LoVo (cell line): ENCODE data around the gene ANO5.

ENCODE experiments used
- DNase-seq: peaks from one replicate; pipeline ENCODE4 v3.0.0-alpha.2; 2016; ENCODE audit warnings: low spot score

ANO5 gene

DNA sequence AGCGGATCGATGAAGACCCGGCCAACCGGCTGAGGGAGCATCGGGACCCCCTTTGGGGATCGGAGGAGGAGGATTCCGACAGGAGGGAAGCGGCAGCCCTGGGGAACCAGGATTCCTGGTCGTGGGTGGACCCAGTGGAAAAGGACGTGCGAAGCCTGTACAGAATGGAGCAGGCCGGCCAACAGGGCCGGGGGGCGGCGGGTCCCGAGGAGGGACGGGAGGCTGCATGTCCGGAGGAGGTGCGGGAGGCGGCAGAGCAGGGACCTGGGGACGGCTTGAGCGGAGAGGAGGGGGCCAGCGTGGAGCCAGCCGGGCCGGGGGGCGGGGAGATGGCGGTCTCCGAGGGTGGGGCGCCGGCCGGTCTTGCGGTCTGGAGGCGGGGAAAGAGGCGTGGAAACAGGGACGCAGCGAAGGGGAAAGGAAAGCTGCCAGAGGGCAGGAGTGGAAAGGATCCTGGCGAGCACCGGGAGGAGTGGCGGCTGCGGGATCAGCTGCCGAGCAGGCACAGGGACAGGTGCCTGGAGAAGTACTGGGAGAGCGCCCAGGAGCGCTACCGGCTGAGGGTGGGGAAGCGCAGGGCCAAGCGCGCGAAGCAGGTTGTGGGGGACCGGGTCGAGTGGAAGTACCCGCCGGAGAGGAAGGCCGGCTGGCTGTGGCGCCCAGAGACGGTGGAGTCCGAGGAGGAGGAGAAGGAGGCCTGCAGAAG lies at the start of gene ANO5:
Gene ANO5, plus strand, starts transcription at position 444 of the 706 bp plus-strand sequence. CDS start 408 bp downstream, outside the sequence.
- DNase-seq: no peak

DNA sequence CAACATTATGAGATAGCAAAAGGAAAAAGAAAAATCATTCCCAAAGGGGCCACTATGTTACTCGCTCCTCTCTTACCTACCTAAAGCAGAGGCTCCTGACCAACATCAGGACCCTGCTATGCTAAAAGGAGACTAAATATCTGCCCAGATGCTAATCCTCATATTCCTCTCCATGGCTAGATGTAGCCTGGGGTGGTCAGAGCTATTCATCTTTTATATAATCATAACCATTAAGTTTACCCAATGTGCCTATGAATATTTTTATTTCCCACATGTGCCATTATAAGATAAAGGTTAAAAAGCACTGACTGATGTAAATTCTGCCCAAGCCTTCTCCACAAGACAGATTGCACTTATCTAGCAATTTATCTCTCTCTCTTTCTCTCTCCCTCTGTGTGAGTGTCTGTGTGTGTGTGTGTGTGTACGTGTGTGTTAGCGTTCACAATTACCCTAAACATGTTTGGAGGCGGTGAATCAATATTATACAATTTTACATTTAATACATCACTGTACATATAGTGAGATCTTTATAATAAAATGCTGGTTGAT lies 41.2 kb upstream of the ANO5 start:
- DNase-seq: no peak

DNA sequence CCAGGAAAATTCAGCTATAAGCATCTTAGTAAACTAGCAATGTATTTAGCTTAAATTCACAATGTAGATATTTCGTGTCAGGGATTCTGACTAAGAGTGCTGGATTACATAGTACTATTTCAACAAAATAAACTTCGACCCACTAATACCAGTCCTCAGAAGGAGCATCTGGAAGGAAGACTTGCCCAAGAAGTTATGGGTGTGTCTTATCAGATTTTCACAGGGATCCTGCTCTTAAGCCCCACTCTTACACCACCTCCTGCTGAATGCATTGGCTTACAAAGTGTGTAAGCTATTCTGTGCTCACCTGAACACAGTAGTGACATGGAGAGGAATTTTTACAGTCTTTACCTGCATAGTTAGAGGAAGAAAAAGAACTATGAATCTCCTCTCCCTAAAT lies 35.4 kb upstream of the ANO5 start:
- no peak for DNase-seq

GRCh38 chr11:22161489-22161888 lies 31.4 kb upstream of the ANO5 start:
- no peak for DNase-seq

DNA sequence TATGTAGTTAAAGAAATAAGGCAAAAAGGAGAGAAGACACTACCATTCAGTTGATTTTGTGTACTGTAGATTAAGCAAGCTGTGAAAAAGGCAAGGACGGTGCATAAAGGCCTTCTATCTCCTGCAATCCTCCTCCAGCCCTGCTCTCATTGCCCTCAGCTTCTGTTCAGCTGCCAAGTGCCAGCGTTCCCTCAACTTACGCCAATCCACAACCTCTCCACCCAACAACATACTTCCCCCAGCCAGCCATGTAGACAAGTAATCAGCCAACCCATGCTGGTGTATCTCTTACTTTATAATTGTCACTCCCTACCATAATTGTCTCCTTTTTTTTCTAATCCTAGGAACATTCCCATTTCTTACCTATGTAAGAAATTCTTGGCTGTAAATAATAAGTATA lies 30.1 kb upstream of the ANO5 start:
- DNase-seq: no peak

GRCh38 chr11:22163394-22163797 lies 29.5 kb upstream of the ANO5 start:
- DNase-seq: no peak

DNA sequence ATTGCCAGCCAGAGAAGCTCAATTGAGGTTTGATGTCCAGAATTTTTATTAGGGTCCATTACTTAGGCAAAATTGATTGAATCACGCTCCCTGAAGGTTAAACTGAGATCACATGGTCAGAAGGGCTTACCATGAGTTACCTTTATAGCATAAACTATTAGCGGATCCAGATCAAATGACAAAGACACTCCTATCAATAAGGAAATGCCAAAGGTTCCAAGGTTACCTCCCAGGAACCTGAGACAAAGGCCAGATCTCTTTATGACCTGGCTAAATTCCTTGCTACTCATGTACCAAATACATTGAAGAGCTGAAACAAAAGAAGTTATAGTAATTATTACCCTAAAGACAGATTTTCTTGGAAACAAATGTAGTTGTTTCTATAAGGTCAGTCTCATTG lies 27.8 kb upstream of the ANO5 start:
- no peak for DNase-seq

DNA sequence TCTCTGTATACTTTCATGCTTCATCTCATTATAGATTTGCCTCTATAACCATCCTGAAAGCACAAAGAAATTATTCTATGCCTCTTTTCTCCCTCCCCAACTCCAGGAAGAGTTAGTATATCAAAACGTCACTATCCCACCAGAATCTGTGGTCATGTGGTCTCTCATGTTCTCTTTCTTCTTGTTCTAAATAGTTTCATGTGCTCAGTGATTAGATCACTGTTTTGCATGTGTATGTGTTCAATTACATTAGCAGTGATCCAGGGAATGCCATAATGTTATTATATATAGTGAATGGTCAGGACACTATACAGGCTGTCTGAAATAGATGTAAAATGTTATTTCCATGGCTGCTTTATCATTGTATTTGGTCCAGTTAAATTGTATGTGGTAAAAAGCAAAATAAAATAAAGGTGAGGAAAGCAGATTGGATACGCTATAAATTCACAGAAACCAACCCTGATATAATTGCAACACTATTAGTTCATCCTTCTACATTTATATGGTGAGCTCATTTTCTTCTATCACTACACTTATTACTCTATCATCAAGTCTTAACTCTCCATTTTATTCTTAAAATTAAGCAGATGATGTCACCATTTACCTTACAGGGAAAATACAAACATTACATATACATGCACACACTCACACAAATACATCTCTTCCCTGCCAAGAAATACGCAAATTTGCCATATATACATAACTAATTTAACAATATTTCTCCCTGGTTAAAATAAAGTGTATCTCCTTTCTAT lies 26.9 kb upstream of the ANO5 start:
- no peak for DNase-seq

- peak; percentile 14 for DNase-seq
Observed at GRCh38 chr11:22169833-22170232, 23.1 kb upstream of the ANO5 start.

GRCh38 chr11:22173532-22173931 lies 19.4 kb upstream of the ANO5 start:
- no peak for DNase-seq

DNA sequence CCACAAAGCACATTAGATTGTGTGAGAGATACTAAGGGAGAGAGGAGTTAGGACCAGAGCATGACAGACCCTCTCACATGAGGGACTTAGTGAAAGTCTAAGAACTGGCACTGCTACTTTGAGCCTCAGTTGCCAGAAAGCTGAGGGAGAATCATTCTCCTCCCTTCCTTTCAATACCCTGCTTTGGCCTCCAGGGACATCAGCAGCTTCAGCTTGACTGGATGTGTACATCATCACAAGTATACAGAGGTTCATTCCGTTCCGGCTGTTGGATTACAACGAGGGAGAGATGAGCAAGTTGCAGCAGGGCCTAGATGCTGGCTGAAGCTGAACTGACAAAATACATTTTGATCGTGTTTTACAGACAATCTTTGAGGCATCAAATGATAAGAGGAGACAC lies 15.7 kb upstream of the ANO5 start:
- DNase-seq: no peak

GRCh38 chr11:22179626-22180025 lies 13.3 kb upstream of the ANO5 start:
- DNase-seq: no peak

DNA sequence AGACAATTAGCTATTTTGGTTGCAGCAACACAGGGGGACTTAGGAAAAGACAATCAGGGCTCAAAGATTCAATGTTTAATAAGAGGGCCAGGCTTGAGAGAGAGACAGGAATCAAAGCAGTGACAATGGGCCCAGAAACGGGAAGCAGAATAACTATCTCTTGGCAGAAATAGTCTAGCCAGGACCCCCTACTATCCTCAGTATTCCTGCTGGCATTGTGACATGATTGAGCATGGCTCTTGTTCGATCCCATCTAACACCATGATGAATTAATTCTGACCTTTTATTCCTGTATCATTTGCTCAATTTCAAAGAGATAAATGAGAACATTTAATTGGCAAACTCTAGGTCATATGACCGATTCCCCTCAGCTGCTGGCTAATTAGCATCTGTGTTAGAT lies 12.8 kb upstream of the ANO5 start:
- DNase-seq: no peak

- no peak for DNase-seq
Observed at GRCh38 chr11:22189660-22190059, 3.2 kb upstream of the ANO5 start.

- DNase-seq: no peak
Observed at GRCh38 chr11:22190827-22191463, 1.9 kb upstream of the ANO5 start.

GRCh38 chr11:22192289-22192641 lies 620 bp upstream of the ANO5 start:
- DNase-seq: no peak

GRCh38 chr11:22193348-22194051 lies 615 bp downstream of the ANO5 start:
- DNase-seq: no peak

DNA sequence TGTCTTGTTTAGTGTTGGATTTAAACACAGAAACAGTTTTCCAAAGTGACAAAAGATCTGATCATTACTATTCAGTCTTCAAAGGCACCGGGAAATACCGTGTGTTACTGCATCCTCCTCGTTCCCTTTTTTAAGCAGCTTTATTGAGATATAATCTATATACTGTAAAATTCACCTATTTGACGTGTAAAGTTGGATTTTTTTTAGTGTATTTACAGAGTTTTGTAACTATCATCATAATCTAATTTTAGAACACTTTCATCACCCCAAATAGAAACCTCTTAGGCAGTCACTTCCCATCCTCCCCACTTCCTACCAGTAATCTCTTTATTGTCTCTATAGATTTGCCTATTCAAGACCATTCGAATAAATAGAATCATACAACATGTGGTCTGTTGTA lies 1.4 kb downstream of the ANO5 start:
- no peak for DNase-seq

- no peak for DNase-seq
Observed at GRCh38 chr11:22194907-22195306, 2.0 kb downstream of the ANO5 start.

GRCh38 chr11:22197139-22198005 lies 4.5 kb downstream of the ANO5 start:
- DNase-seq: no peak

DNA sequence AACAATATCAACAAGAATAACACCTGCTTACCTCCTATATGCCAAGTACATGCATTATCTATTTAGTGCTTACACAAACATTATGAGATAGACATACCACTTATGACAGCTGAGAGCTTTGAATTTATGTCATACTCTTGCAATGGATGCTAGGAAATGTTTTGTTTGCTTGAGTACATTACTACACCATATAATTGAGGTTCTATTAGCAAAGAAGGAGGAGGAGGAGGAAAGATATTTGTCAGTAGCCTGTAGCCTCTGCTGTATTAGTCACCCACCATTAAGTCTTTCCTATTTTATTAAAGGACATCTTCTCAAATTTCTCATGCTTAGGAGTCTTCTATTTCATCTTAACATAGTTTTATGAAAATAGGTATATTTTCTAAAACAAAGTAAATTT lies 6.4 kb downstream of the ANO5 start:
- DNase-seq: no peak
